NOMO-1 treated with dmso at 0.1 percent for 144 hours (cell line): ENCODE results near the gene PCSK5.

ENCODE experiments used
- DNase-seq: peaks from one replicate; lab custom pipeline; 2025; ENCODE audit not compliant: unreplicated experiment; lab: John Stamatoyannopoulos, UW

Gene PCSK5

GRCh38 chr9:75998096-75998780 lies 107.8 kb downstream of the PCSK5 start:
- DNase-seq = no peak

- no peak for DNase-seq
Observed at GRCh38 chr9:76001459-76001858, 111.0 kb downstream of the PCSK5 start.

- no peak for DNase-seq
Observed at GRCh38 chr9:76003041-76003440, 112.6 kb downstream of the PCSK5 start.

GRCh38 chr9:76004526-76004925 lies 114.1 kb downstream of the PCSK5 start:
- DNase-seq = no peak

DNA sequence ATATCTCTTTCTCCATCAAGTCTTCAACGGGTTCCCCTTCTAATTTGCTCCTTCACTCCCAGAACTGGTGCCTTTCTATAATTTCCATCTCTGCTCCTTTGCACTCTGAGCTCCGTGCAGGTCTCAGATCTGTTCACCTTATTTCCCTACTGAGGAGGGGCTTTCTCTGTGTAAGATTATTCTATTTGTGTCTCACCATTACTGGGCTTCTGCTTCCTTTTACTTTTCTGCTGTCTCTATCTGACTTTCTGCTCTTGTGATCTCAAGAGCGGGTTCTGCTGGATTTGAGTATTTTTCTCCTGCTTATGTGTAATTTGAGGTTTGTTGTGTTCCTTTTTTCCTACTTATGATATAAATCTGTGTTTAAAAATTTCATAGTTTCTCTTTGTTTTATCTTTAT lies 117.5 kb downstream of the PCSK5 start:
- DNase-seq = no peak

- no peak for DNase-seq
Observed at GRCh38 chr9:76013809-76014208, 123.3 kb downstream of the PCSK5 start.

DNA sequence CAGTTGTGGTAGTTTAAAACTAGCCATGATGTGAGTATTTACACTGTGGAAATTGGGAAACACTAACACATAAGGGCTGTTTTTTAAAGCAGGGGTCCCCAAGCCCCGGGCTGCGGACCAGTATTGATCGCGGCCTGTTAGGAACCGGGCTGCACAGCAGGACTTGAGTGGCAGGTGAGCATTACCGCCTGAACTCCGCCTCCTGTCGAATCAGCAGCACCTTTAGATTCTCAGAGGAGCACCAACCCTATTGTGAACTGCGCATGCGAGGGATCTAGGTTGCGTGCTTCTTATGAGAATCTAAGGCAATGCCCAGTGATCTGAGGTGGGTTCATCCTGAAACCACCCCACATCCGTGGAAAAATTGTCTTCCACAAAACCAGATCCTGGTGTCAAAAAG lies 127.8 kb downstream of the PCSK5 start:
- no peak for DNase-seq

- no peak for DNase-seq
Observed at GRCh38 chr9:76018761-76019160, 128.3 kb downstream of the PCSK5 start.

- DNase-seq = no peak
Observed at GRCh38 chr9:76020652-76021051, 130.2 kb downstream of the PCSK5 start.

GRCh38 chr9:76022317-76022716 lies 131.8 kb downstream of the PCSK5 start:
- DNase-seq = no peak

- no peak for DNase-seq
Observed at GRCh38 chr9:76023715-76024195, 133.3 kb downstream of the PCSK5 start.

DNA sequence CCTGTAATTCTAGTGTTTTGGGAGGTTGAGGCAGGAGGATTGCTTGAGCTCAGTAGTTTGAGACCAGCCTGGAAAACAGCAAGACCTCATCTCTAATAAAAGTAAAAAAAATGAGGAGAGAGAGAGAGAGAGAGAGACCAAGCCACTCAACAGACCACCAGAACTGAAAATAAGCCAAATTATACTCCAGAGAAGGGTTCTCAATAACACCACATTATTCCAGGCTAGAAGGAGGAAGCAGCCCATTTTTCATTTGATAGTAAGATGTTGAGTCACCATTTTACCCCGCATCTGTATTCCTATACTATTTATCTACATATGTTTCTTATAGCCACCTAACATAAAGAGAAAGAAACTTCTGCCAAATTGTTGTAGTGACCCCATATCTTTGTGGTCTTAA lies 134.8 kb downstream of the PCSK5 start:
- no peak for DNase-seq

GRCh38 chr9:76026796-76027195 lies 136.3 kb downstream of the PCSK5 start:
- no peak for DNase-seq

GRCh38 chr9:76027416-76027815 lies 136.9 kb downstream of the PCSK5 start:
- DNase-seq = no peak

- DNase-seq = no peak
Observed at GRCh38 chr9:76027861-76028260, 137.4 kb downstream of the PCSK5 start.

GRCh38 chr9:76032038-76032796 lies 141.7 kb downstream of the PCSK5 start:
- no peak for DNase-seq

DNA sequence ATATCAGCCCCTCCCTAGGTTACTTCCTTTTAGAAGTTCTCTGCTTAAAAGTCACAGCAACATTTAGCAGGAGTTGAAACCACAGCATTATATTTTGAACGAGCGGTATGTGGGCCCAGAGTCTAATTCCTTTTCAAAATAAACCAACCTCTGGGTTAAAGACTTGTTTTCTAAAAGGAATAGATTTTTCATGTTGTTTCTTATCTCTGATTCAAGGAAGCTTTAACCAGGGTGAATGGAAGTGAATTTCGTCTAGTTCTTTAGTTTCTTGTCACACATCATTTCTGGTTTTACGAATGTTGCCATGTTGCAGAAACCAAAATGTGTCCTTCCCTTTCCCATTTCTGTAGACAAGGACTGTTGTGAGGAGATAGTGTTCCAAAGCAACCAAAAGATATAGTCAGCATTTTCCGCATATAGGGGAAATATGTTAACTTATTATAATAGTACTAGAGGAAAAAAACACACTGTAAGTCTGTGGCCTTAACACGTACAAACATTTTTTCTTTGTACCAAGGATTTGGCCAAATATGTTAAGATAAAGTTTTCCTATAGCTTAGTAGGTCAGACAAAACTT lies 142.4 kb downstream of the PCSK5 start:
- DNase-seq = no peak

- no peak for DNase-seq
Observed at GRCh38 chr9:76034049-76034448, 143.6 kb downstream of the PCSK5 start.

GRCh38 chr9:76036762-76037161 lies 146.3 kb downstream of the PCSK5 start:
- no peak for DNase-seq

DNA sequence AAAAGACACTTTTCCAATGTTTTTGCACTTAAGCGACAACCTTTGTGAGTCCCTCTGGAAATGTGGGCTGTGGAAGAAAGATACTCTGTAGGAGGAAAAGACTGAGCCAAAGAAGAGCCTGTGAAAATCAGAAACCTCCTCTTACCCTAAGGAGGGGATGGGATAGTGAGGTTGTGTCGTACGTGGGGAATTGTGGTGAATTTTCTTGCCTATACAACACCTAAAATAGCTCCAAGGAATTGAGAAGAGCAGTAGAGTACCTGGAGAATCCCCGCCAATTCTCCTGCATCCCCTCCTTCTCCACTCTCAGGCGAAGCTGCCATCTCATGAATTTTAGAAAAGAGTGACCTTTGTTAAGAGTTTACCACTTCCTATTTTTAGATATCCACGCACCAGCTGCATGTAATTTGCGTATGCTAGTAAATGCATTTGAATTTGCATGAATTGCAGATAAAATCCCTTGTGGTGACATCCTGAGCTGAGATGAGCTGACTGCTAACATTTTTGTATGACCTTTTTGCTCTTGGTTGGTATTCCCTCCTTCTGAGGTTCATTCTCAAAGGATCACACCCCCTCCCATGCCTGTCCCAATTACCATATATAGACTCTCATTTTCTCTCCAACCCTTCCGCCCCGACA lies 147.2 kb downstream of the PCSK5 start:
- DNase-seq = no peak

DNA sequence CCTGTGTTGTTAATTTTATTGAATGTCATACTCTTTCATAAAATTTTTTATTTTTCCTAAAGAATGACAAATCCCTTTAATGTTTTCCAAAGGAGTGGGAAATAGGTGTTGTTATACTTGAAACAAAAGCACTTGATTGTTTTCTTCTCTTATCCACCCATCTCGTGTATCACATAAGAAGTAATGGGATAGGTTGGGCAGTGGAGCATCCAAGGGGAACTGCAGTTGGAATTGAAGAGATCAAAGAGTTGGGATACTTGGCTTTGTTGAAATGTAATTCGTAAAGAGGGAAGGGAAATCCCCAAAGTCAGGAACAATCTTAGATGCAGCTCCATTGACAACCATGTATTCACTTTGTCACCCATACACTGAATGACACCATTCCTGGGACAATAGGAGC lies 148.0 kb downstream of the PCSK5 start:
- DNase-seq = no peak
